Stomach smooth muscle (tissue), 2 donors: Measurements from ENCODE around the gene ZNF511.

Experiments
- H3K27ac ChIP-seq: one replicate; pipeline ENCODE4 v1.7.0; 2013; ENCODE audit warnings: mild to moderate bottlenecking, low read length, inconsistent platforms
- H3K27me3 ChIP-seq, 2 donors: one replicate each; pipeline ENCODE4 v1.7.0; 2013; ENCODE audit warnings: low read length in 2 of 2; ENCODE audit not compliant: insufficient read depth in 2 of 2, control insufficient read depth in 1 of 2
- H3K36me3 ChIP-seq, 2 donors: one replicate each; pipeline ENCODE4 v1.7.0; 2013; ENCODE audit warnings: low read length in 2 of 2; ENCODE audit not compliant: control insufficient read depth in 2 of 2, insufficient read depth in 2 of 2
- H3K4me1 ChIP-seq: one replicate; pipeline ENCODE4 v1.7.0; 2013; ENCODE audit warnings: low read length; ENCODE audit not compliant: control insufficient read depth, insufficient read depth
- H3K4me3 ChIP-seq, 2 donors: one replicate each; pipeline ENCODE4 v1.7.0; 2013; ENCODE audit warnings: low read length in 2 of 2
- H3K9ac ChIP-seq, 2 donors: one replicate each; pipeline ENCODE4 v1.7.0; 2013; ENCODE audit warnings: low read length in 2 of 2, mild to moderate bottlenecking in 1 of 2
- H3K9me3 ChIP-seq, 2 donors: one replicate each; pipeline ENCODE4 v1.7.0; 2013; ENCODE audit warnings: low read length in 2 of 2; ENCODE audit not compliant: control insufficient read depth in 2 of 2
- donor health status: healthy.
- donor health status: Pancreatic carcinoma.

Gene ZNF511

DNA sequence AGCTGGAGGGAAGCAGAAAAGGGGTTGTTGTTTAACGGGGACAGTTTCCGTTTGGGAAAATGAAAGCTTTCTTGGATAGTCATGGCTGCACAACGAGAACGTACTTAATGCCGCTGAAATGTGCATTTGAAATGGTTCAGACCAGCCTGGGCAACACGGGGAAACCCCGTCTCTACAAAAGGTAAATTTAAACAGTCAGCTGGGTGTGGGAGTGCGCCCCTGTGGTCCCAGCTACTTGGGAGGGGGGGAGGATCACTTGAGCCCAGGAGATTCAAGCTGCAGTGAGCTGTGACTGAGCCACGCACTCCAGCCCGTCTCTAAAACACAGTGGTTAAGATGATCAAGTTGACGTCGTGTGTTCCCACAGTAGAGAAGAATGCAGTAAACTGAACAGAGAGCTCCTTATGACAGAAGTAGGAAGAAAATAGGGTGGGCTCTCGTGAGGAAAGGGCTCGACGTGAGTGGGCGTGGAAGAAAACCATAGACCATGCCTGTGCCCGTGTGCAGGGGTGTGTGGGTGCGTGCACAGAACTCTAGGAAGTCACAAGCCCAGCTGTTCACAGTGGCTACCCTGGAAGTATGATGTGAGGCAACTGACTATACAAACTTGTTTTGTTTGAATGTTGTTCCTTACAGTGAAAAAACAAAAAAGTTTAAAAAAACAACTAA is 53.2 kb downstream of the ZNF511 start:
- no peak overlapping the region for H3K4me3 ChIP-seq
- H3K27ac ChIP-seq: no peak overlapping the region
- H3K4me1 ChIP-seq: peaks cover 9% of the 10 kb centered on the region
- H3K9ac ChIP-seq: no peak overlapping the region
- peaks cover 0 to 7% of the 10 kb centered on the region in 2 donors for H3K27me3 ChIP-seq
- H3K36me3 ChIP-seq: peaks cover 23 to 35% of the 10 kb centered on the region in 2 donors
- H3K9me3 ChIP-seq: no peaks in the 10 kb centered on the region
